GM21381 (cell line): ENCODE measurements around the gene FAR1.

Experiments used
- ATAC-seq: cut with Tn5 transposase; IDR thresholded peaks from one replicate; pipeline ENCODE4 v1.9.1; 2021; ENCODE audit warnings: mild to moderate bottlenecking, moderate library complexity; ENCODE audit not compliant: unreplicated experiment

Gene FAR1

GRCh38 chr11:13775471-13775870 lies 107.0 kb downstream of the FAR1 start:
- no peak for ATAC-seq

- ATAC-seq: no peak
These were observed 107.8 kb downstream of the FAR1 start for GRCh38 chr11:13776134-13776815.

GRCh38 chr11:13777341-13777985 lies 109.0 kb downstream of the FAR1 start:
- no peak for ATAC-seq

- no peak for ATAC-seq
These were observed 109.9 kb downstream of the FAR1 start for GRCh38 chr11:13778345-13778744.

- ATAC-seq: no peak
These were observed 112.7 kb downstream of the FAR1 start for GRCh38 chr11:13781153-13781552.
